DMS114 treated with DMSO at 0.1 percent for 48 hours (cell line): Measurements from ENCODE around the gene NDUFS2.

Source experiments
- DNase-seq: peaks from one replicate; lab custom pipeline; 2025; ENCODE audit not compliant: unreplicated experiment; lab: John Stamatoyannopoulos, UW

The NDUFS2 gene

GRCh38 chr1:161201836-161202712 is at the start of gene NDUFS2:
Gene NDUFS2, plus strand, starts transcription at chr1:161202367. Its CDS starts 19 bp downstream, at chr1:161202386.
- DNase-seq = peak; percentile 100

- no peak for DNase-seq
These were observed 49.0 kb upstream of the NDUFS2 start for GRCh38 chr1:161153176-161153575.

GRCh38 chr1:161153682-161154337 is 48.4 kb upstream of the NDUFS2 start, which contains the start of gene UFC1:
Gene UFC1, plus strand, starts transcription at chr1:161153978. Its CDS starts 20 bp downstream, at chr1:161153998.
- peak; percentile 98 for DNase-seq

- peak; percentile 34 for DNase-seq
These were observed 44.3 kb upstream of the NDUFS2 start for GRCh38 chr1:161157867-161158266.

- no peak for DNase-seq
These were observed 43.7 kb upstream of the NDUFS2 start for GRCh38 chr1:161158316-161159010.

- peak; percentile 94 for DNase-seq
These were observed 42.9 kb upstream of the NDUFS2 start, which contains the start of gene USP21 for GRCh38 chr1:161159087-161159912. Gene USP21, plus strand, starts transcription at chr1:161159500. Its CDS starts 1,141 bp downstream, at chr1:161160641.

- no peak for DNase-seq
These were observed 42.3 kb upstream of the NDUFS2 start for GRCh38 chr1:161159913-161160243.

- DNase-seq = no peak
These were observed 41.5 kb upstream of the NDUFS2 start for GRCh38 chr1:161160671-161161145.

GRCh38 chr1:161161652-161162051 is 40.5 kb upstream of the NDUFS2 start:
- no peak for DNase-seq

- no peak for DNase-seq
These were observed 40.1 kb upstream of the NDUFS2 start for GRCh38 chr1:161162052-161162451.

- no peak for DNase-seq
These were observed 39.4 kb upstream of the NDUFS2 start for GRCh38 chr1:161162806-161163205.

- DNase-seq = no peak
These were observed 38.4 kb upstream of the NDUFS2 start for GRCh38 chr1:161163793-161164192.

GRCh38 chr1:161164901-161165610 is 37.1 kb upstream of the NDUFS2 start:
- DNase-seq = no peak

- peak; percentile 100 for DNase-seq
These were observed 36.2 kb upstream of the NDUFS2 start, which contains the start of gene PPOX for GRCh38 chr1:161165742-161166668. Gene PPOX, plus strand, starts transcription at chr1:161166426. Its CDS starts 422 bp downstream, at chr1:161166848.

- DNase-seq = no peak
These were observed 35.3 kb upstream of the NDUFS2 start for GRCh38 chr1:161166669-161167548.

- DNase-seq = no peak
These were observed 33.3 kb upstream of the NDUFS2 start for GRCh38 chr1:161168906-161169305.

GRCh38 chr1:161171191-161171590 is 31.0 kb upstream of the NDUFS2 start:
- DNase-seq = no peak

GRCh38 chr1:161171696-161172095 is 30.5 kb upstream of the NDUFS2 start:
- no peak for DNase-seq
